ENCODE data around the gene PODXL2. TPM values are rescaled to one million over a fixed set of nuclear protein-coding genes. Genes with fewer than 3 reads are reported as not detected.

PODXL2 gene
- total and polyA plus RNA-seq, 2 experiments from 2014 or later, result 18.4 to 57.6 TPM

DNA sequence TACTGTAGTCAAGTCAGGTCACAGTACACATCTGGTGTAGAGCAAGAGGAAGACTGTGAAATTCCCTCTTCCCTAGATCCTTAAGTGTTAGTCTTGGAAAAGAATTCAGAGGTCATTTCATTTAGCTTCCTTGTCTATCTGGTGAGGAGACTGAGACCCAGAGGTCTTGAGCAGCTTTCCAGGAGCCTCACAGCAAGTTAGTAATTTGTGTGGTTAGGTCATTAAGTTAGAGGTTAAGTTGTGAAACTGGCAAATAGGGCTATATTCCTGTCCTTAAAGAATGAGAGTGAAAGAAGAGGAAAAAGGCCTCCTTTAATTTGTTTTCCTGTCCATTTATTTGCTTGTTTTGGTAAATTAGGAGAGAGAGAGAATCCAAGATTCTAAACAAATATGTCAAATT, 9.0 kb downstream of the PODXL2 start:
- Histone ChIP-seq H2AFZ (no peak overlapping the region), H3K27me3 (ENCODE audit: insufficient read depth) (no peaks in the 10 kb centered on the region), H3F3A (replicated peaks; ENCODE audit: low read depth) (no peaks in the 10 kb centered on the region), H3K36me3 (ENCODE audit: insufficient read depth) (no peaks in the 10 kb centered on the region), H3K79me2 (replicated peaks; ENCODE audit: insufficient read depth) (peaks cover 8% of the 10 kb centered on the region), H3K4me2 (no peak overlapping the region), H3K4me3 (no peak overlapping the region), H3K9me2 (ENCODE audit: insufficient read depth) (no peaks in the 10 kb centered on the region), H4K20me1 (replicated peaks; ENCODE audit: insufficient read depth) (no peaks in the 10 kb centered on the region), H3K4me1 (ENCODE audit: insufficient read depth) (peaks cover 6% of the 10 kb centered on the region; the same call in 1 of the 2 replicates), H3K27ac (ENCODE audit: low read depth) (no peak overlapping the region)
- Mint-ChIP-seq H3K27ac (no peak overlapping the region), H3K27me3 (ENCODE audit: insufficient read depth, low read depth, poor library complexity) (no peaks in the 10 kb centered on the region), H3K9me3 (no peaks in the 10 kb centered on the region), H3K36me3 (ENCODE audit: low read depth) (peaks cover 8% of the 10 kb centered on the region), H3K4me3 (no peak overlapping the region), H3K4me1 (peaks cover 17% of the 10 kb centered on the region)
- ATAC-seq (no peak), DNase-seq (ENCODE audit: low spot score) (no peak)
- no peak for TF ChIP-seq POLR2AphosphoS5 (IDR thresholded peaks at IDR 0.05; ENCODE audit: low read depth)
- no peak for TF ChIP-seq NANOG (IDR thresholded peaks at IDR 0.05; ENCODE audit: borderline replicate concordance)
- TF ChIP-seq REST (IDR thresholded peaks at IDR 0.05; ENCODE audit: unreplicated experiment), result no peak
- no peak for TF ChIP-seq ZNF114 (CRISPR knock-in tag; IDR thresholded peaks at IDR 0.05)
- TF ChIP-seq CREB1 (CRISPR knock-in tag; IDR thresholded peaks at IDR 0.05; ENCODE audit: low read depth), result no peak
- TF ChIP-seq, protein P1, sequence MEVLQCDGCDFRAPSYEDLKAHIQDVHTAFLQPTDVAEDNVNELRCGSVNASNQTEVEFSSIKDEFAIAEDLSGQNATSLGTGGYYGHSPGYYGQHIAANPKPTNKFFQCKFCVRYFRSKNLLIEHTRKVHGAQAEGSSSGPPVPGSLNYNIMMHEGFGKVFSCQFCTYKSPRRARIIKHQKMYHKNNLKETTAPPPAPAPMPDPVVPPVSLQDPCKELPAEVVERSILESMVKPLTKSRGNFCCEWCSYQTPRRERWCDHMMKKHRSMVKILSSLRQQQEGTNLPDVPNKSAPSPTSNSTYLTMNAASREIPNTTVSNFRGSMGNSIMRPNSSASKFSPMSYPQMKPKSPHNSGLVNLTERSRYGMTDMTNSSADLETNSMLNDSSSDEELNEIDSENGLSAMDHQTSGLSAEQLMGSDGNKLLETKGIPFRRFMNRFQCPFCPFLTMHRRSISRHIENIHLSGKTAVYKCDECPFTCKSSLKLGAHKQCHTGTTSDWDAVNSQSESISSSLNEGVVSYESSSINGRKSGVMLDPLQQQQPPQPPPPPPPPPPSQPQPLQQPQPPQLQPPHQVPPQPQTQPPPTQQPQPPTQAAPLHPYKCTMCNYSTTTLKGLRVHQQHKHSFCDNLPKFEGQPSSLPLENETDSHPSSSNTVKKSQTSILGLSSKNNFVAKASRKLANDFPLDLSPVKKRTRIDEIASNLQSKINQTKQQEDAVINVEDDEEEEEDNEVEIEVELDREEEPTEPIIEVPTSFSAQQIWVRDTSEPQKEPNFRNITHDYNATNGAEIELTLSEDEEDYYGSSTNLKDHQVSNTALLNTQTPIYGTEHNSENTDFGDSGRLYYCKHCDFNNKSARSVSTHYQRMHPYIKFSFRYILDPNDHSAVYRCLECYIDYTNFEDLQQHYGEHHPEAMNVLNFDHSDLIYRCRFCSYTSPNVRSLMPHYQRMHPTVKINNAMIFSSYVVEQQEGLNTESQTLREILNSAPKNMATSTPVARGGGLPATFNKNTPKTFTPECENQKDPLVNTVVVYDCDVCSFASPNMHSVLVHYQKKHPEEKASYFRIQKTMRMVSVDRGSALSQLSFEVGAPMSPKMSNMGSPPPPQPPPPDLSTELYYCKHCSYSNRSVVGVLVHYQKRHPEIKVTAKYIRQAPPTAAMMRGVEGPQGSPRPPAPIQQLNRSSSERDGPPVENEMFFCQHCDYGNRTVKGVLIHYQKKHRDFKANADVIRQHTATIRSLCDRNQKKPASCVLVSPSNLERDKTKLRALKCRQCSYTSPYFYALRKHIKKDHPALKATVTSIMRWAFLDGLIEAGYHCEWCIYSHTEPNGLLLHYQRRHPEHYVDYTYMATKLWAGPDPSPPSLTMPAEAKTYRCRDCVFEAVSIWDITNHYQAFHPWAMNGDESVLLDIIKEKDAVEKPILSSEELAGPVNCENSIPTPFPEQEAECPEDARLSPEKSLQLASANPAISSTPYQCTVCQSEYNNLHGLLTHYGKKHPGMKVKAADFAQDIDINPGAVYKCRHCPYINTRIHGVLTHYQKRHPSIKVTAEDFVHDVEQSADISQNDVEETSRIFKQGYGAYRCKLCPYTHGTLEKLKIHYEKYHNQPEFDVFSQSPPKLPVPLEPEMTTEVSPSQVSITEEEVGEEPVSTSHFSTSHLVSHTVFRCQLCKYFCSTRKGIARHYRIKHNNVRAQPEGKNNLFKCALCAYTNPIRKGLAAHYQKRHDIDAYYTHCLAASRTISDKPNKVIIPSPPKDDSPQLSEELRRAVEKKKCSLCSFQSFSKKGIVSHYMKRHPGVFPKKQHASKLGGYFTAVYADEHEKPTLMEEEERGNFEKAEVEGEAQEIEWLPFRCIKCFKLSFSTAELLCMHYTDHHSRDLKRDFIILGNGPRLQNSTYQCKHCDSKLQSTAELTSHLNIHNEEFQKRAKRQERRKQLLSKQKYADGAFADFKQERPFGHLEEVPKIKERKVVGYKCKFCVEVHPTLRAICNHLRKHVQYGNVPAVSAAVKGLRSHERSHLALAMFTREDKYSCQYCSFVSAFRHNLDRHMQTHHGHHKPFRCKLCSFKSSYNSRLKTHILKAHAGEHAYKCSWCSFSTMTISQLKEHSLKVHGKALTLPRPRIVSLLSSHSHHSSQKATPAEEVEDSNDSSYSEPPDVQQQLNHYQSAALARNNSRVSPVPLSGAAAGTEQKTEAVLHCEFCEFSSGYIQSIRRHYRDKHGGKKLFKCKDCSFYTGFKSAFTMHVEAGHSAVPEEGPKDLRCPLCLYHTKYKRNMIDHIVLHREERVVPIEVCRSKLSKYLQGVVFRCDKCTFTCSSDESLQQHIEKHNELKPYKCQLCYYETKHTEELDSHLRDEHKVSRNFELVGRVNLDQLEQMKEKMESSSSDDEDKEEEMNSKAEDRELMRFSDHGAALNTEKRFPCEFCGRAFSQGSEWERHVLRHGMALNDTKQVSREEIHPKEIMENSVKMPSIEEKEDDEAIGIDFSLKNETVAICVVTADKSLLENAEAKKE (CRISPR knock-in tag; IDR thresholded peaks at IDR 0.05), result no peak
- TF ChIP-seq, protein P2, sequence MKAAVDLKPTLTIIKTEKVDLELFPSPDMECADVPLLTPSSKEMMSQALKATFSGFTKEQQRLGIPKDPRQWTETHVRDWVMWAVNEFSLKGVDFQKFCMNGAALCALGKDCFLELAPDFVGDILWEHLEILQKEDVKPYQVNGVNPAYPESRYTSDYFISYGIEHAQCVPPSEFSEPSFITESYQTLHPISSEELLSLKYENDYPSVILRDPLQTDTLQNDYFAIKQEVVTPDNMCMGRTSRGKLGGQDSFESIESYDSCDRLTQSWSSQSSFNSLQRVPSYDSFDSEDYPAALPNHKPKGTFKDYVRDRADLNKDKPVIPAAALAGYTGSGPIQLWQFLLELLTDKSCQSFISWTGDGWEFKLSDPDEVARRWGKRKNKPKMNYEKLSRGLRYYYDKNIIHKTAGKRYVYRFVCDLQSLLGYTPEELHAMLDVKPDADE (IDR thresholded peaks at IDR 0.05), result no peak
